Lower leg skin (tissue), 4 donors: Measurements from ENCODE around the gene FILIP1L. TPM values are rescaled to one million over a fixed set of nuclear protein-coding genes. Genes with fewer than 3 reads are reported as not detected.

Experiments used
- DNase-seq, 2 donors: peaks; one replicate each; pipeline ENCODE4 v3.0.0-alpha.2; 2019; ENCODE audit warnings: low spot score in 2 of 2
- H3K4me3 ChIP-seq: fragments of 200-600 bp; sonication (generic); 2 replicates; pipeline ENCODE4 v1.5.1; 2017; ENCODE audit warnings: mild to moderate bottlenecking, low read depth; ENCODE audit not compliant: poor library complexity, severe bottlenecking
- CTCF ChIP-seq, 3 donors: fragments of 450-650 bp; IDR thresholded peaks; one replicate each; pipeline ENCODE4 v1.5.1; 2016; ENCODE audit warnings: antibody characterized with exemption in 3 of 3, mild to moderate bottlenecking in 3 of 3, moderate library complexity in 2 of 3
- POLR2A ChIP-seq, 2 donors: fragments of 450-650 bp; IDR thresholded peaks; one replicate each; pipeline ENCODE4 v1.6.1; 2016 to 2017; ENCODE audit warnings: antibody characterized with exemption in 2 of 2, mild to moderate bottlenecking in 1 of 2, moderate library complexity in 1 of 2
- WGBS, 2 donors: methylation state at CpG; one replicate each; pipeline ENCODE4 v1.1.5; 2018; 5-methylcytosine and 5-hydroxymethylcytosine counted together
- intact Hi-C: fragments of 100-400 bp; cut with DNase I; formaldehyde crosslinking; loops from one replicate; pipeline ENCODE4 v1.15.0; 2023; ENCODE audit warnings: low total_unique reads
- total RNA-seq, 4 donors: library from RNA; depleted of rRNA; stranded (reverse); fragments of >200 nt; gene quantifications; one replicate each; pipeline ENCODE4 v1.1.0, GENCODE V29; 2016

FILIP1L gene
- total RNA-seq, 4 donors from 2014 or later = 17.5 to 33.9 (median 22.1) TPM

- TF ChIP-seq POLR2A (IDR thresholded peaks at IDR 0.05) (no peak), CTCF (IDR thresholded peaks at IDR 0.05) (no peak)
- DNase-seq = no peak
- 91 to 96% methylated on average over 1 of the region's 1 CpG for WGBS, 2 donors
- intact Hi-C loops = no loop called here
- H3K4me3 ChIP-seq = no peak overlapping the region
These were observed 144.1 kb downstream of the FILIP1L start for GRCh38 chr3:99970198-99970597.

- intact Hi-C loops = no loop called here
- WGBS, 2 donors = 60 to 74% methylated on average over 3 of the region's 3 CpGs
- no peak for DNase-seq
- no peak for TF ChIP-seq POLR2A (IDR thresholded peaks at IDR 0.05)
- TF ChIP-seq CTCF (IDR thresholded peaks at IDR 0.05) = no peak
- H3K4me3 ChIP-seq = no peak overlapping the region
These were observed 145.2 kb downstream of the FILIP1L start for GRCh38 chr3:99969136-99969535.

DNA sequence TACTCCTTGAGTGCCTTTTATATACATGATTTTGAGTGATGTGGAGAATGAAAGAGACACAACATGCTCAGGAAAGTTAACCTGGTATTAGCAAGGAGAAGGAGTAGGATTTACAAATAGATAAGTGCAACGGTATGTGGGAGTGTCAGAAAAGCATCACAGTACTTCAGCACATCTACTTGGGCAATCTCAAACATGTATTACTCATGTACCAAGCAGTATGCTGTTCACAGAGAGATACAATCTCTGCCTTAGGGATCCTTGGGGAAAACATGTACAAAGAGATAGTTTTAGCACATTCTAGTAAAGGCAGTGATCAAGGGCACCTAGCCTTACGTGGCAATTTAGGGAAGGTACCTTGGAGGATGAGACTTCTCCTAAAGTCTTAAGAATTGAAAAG is 146.5 kb downstream of the FILIP1L start:
- DNase-seq = no peak
- TF ChIP-seq CTCF (IDR thresholded peaks at IDR 0.05) (no peak), POLR2A (IDR thresholded peaks at IDR 0.05) (no peak)
- intact Hi-C loops = no loop called here
- H3K4me3 ChIP-seq = no peak overlapping the region
- 62 to 74% methylated on average over 2 of the region's 2 CpGs for WGBS, 2 donors

- no peak for DNase-seq
- no peak overlapping the region for H3K4me3 ChIP-seq
- TF ChIP-seq POLR2A (IDR thresholded peaks at IDR 0.05) (no peak), CTCF (IDR thresholded peaks at IDR 0.05) (no peak)
- intact Hi-C loops = no loop called here
- WGBS, 2 donors = 78 to 81% methylated on average over 7 of the region's 7 CpGs
These were observed 147.5 kb downstream of the FILIP1L start for GRCh38 chr3:99966662-99967416.

DNA sequence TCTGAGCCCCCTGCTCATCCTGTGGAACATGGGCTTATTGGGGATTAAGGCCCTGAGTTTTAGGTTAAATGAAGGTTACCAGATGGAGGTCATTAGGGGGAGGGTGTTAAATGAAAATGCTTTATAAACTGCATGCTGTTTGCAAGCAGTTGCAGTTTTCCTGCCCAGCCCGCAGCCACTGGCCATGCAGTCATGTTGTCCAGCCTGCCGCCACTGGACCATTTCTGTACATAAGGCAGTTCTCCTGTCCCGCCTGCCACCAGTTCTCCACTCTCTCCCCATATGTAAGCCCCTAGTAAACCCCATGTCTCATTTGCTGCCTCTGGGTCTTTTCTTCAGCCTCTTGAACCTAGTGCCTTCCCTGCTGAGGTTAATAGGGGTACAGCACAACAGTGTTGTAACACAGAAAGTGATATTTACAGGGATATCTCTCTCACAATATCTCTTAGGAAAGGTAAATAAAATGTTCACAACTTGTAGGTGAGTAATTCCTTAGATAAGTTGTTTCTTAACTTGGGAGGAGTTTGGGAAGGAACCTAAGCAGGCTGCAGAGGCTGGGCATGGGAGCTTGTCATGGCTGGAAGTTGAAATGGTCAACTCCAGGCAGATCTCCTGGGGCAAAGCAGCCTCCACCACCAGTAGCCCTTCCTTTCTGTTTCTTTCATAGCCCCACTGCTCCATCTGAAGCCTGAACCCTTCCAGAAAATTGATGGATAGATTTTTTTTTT is 148.5 kb downstream of the FILIP1L start:
- intact Hi-C loops = no loop called here
- no peak for TF ChIP-seq CTCF (IDR thresholded peaks at IDR 0.05)
- no peak for TF ChIP-seq POLR2A (IDR thresholded peaks at IDR 0.05)
- H3K4me3 ChIP-seq = no peak overlapping the region
- 97 to 98% methylated on average over 3 of the region's 3 CpGs for WGBS, 2 donors
- DNase-seq = no peak
